PFSK-1 (cell line): Measurements from ENCODE around the gene RHOT2.

Experiments
- REST ChIP-seq, 2 experiments: IDR thresholded peaks; 2 replicates each; pipeline versions ENCODE4 v1.6.1 to v1.8.0; 2011 to 2012; ENCODE audit warnings: low read depth in 2 of 2, low read length in 2 of 2, control low read depth in 1 of 2, inconsistent platforms in 1 of 2, mild to moderate bottlenecking in 1 of 2, moderate library complexity in 1 of 2; ENCODE audit not compliant: insufficient read depth in 1 of 2
- TAF1 ChIP-seq: IDR thresholded peaks from 2 replicates; pipeline ENCODE4 v1.6.1; 2012; ENCODE audit warnings: low read length, control low read depth, borderline replicate concordance; ENCODE audit not compliant: insufficient read depth

DNA sequence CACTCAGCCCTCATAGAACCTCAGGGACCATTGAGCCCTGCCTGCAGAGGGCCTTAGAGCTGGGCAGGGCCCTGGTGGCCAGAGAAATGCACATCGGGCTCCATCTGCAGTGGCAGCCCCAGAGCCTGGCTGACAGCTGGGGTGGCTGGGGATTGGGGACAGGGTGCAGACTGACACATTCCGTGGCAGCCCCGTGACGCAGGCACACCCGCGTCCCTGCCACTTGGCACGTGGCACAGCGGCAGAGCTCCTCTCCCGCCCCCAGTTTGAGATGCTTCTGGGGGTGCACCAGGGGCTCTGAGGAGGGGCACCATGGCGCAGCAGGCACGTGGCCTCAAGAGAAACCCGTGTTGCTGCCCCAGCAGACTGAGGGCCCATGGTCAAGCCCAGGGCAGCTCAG, 35.5 kb downstream of the RHOT2 start:
- TF ChIP-seq REST (IDR thresholded peaks at IDR 0.05; ENCODE audit: insufficient read depth in 1 of 2, low read depth in 2 of 2, low read length in 2 of 2): no peak
- TF ChIP-seq TAF1: no peak
